Measurements from ENCODE around the gene LZTR1. TPM values are rescaled to one million over a fixed set of nuclear protein-coding genes. Genes with fewer than 3 reads are reported as not detected.
A peak's percentile ranks its signal among the peaks of the same experiment; 100 is the strongest.
"Not testable (repeated sequence)": the region's sequence is repeated elsewhere in the genome, so short reads cannot be mapped to it uniquely, and the experiment has no call there.

LZTR1 gene
- total RNA-seq, 1 experiment from 2014 or later = 23.4 TPM

DNA sequence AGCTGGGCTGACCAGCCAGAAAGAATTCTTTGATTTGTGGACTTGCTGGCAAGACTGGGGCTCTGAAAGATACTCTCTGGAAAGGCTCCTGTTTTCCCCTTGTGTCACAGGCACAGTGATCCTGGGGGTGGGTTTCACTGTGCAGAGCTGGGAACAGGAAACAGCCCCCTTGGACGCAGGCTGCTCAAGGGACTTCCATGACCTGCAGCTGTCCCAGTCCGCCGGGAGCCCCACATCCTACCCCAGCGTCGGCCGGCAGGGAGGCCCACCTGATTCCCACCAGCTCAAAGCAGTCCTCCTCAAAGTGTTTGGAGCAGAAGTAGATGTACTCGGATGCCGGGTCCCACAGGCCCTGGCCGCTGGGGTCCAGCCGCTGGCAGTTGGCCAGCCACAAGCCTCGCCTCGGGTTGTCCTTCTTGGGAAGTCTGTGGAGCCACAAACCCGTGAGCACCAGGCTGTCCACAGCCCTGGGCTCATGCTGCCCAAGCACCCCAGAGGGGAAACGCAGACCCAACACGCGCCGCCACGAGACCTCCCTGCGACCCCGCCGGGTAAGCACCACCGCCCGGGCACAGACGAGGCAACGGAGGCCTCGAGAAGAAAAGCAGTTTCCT, 19.0 kb downstream of the LZTR1 start:
- TF ChIP-seq, protein P1, sequence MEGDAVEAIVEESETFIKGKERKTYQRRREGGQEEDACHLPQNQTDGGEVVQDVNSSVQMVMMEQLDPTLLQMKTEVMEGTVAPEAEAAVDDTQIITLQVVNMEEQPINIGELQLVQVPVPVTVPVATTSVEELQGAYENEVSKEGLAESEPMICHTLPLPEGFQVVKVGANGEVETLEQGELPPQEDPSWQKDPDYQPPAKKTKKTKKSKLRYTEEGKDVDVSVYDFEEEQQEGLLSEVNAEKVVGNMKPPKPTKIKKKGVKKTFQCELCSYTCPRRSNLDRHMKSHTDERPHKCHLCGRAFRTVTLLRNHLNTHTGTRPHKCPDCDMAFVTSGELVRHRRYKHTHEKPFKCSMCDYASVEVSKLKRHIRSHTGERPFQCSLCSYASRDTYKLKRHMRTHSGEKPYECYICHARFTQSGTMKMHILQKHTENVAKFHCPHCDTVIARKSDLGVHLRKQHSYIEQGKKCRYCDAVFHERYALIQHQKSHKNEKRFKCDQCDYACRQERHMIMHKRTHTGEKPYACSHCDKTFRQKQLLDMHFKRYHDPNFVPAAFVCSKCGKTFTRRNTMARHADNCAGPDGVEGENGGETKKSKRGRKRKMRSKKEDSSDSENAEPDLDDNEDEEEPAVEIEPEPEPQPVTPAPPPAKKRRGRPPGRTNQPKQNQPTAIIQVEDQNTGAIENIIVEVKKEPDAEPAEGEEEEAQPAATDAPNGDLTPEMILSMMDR (conservative IDR thresholded peaks at IDR 0.05) = no peak
- no peak for TF ChIP-seq EZH2 (IDR thresholded peaks at IDR 0.05; ENCODE audit: low read depth)
- H3K9me3 ChIP-seq (ENCODE audit: insufficient read depth, low read depth) = no peaks in the 10 kb centered on the region
- H3K4me2 ChIP-seq = peak overlapping the region; percentile 99
- H3K27ac ChIP-seq = peak overlapping the region; percentile 89
- POLR2A ChIA-PET (ENCODE audit: unreplicated experiment) = no interaction called here
- H3K4me1 ChIP-seq (replicated peaks; ENCODE audit: insufficient read depth) = peaks cover 8% of the 10 kb centered on the region
- intact Hi-C loops (cut with micrococcal nuclease; ENCODE audit: unreplicated experiment) = loop anchor here (10.0 kb wide), 1 partner anchor 104 kb away; no protein-coding TSS in a partner anchor
- H3K36me3 ChIP-seq (ENCODE audit: low read depth) = no peaks in the 10 kb centered on the region
- no peak for DNase-seq
- no peaks in the 10 kb centered on the region for H3K9me2 ChIP-seq (ENCODE audit: insufficient read depth)
- CTCF ChIA-PET = interaction anchor here (0.7 kb wide), 1 partner anchor 80 kb away, joined by 4 read pairs; no protein-coding TSS in a partner anchor
- no TSS peak for BruUV-seq (replicated peaks)
- H2AFZ ChIP-seq = peak overlapping the region; percentile 85
- H3F3A ChIP-seq (ENCODE audit: insufficient read depth, low read depth) = peaks cover 8% of the 10 kb centered on the region; the same call in 1 of the 2 replicates
- H4K20me1 ChIP-seq (ENCODE audit: insufficient read depth) = no peaks in the 10 kb centered on the region
- H3K79me2 ChIP-seq (ENCODE audit: low read depth) = peaks cover 27% of the 10 kb centered on the region
- no peaks in the 10 kb centered on the region for H3K27me3 ChIP-seq (ENCODE audit: insufficient read depth, low read depth)
- peak overlapping the region; percentile 89 for H3K4me3 ChIP-seq

DNA sequence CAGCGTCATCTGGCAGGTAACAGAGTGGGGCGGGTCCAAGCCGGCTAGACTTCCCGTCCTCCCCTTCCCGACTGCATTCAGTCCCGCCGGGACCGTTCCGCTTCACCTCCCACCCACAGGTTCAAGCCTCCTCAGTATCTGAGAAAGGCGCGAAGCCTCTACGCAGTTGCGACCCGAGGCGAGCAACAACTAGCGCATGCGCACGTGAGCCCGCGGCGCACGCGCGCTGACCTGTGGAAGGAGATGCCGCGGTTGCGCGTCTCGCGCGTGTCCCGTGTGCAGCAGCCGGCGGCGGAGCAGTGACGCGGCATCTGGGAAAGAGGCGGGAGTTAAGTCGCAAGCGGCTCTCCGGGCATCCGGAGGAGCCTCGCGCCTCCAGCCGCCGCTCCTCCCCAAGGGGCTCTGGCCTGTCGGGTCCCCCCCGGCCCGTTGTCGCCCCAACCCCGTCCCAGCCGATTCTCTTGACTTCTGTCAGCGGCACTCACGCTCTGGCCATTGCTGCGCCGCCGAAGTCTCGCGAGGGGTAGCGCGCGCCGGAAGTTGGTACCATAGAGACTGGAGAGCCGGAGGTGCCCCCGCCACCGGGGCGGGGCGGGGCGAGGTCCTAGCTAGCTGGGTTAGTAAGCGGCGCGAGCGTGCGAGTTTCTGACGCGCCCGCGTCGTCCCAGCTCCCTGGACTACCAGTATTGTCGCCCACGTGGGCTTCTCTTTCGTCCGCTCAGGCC, 19.7 kb downstream of the LZTR1 start, which contains the start of gene THAP7:
Gene THAP7, minus strand, starts transcription at position 518 of the 725 bp plus-strand sequence. Its CDS starts 207 bp downstream, at position 311.
- H3K9me2 ChIP-seq (ENCODE audit: insufficient read depth) = no peaks in the 10 kb centered on the region
- H4K20me1 ChIP-seq (ENCODE audit: insufficient read depth) = no peaks in the 10 kb centered on the region
- peaks cover 8% of the 10 kb centered on the region; the same call in 1 of the 2 replicates for H3F3A ChIP-seq (ENCODE audit: insufficient read depth, low read depth)
- POLR2A ChIA-PET (ENCODE audit: unreplicated experiment) = interaction anchor here (0.6 kb wide), 2 partner anchors 14 to 63 kb away, joined by 3 to 8 read pairs; no protein-coding TSS in a partner anchor
- no peaks in the 10 kb centered on the region for H3K27me3 ChIP-seq (ENCODE audit: insufficient read depth, low read depth)
- peak within 1 kb of the TSS; percentile 85 for H2AFZ ChIP-seq
- no peaks in the 10 kb centered on the region for H3K36me3 ChIP-seq (ENCODE audit: low read depth)
- peaks cover 8% of the 10 kb centered on the region for H3K4me1 ChIP-seq (replicated peaks; ENCODE audit: insufficient read depth)
- intact Hi-C loops (cut with micrococcal nuclease; ENCODE audit: unreplicated experiment) = loop anchor here (1.0 to 10.0 kb wide), 3 partner anchors 19 to 116 kb away; partner anchors contain the start of gene LZTR1
- peak within 1 kb of the TSS; percentile 99 for H3K4me2 ChIP-seq
- peaks cover 27% of the 10 kb centered on the region for H3K79me2 ChIP-seq (ENCODE audit: low read depth)
- BruUV-seq (replicated peaks) = TSS peak; percentile 68
- peak within 1 kb of the TSS; percentile 89 for H3K4me3 ChIP-seq
- peak; percentile 79 to 87 for DNase-seq
- H3K27ac ChIP-seq = peak within 1 kb of the TSS; percentile 89
- TF ChIP-seq, protein P1 (conservative IDR thresholded peaks at IDR 0.05) = no peak
- TF ChIP-seq EZH2 (IDR thresholded peaks at IDR 0.05; ENCODE audit: low read depth) = no peak
- no peaks in the 10 kb centered on the region for H3K9me3 ChIP-seq (ENCODE audit: insufficient read depth, low read depth)
- CTCF ChIA-PET = no interaction called here

DNA sequence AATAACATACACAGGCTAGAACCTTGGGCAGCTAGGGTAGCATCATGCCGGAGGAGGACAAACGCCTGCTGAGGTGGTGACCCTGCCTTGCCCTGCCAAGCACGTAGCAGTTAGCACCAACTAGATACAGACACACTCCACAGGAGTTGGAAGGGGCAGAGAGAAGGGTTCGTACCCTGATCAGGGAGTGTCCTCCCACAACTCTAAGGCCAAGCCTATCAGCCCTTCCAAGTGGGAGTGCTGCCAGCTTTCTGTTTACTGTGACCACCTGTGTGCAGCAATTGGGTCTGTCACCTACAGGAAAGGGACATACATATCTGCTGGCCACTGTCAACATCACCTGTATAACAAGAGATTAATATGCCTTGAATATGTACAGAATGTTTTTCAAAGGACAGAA, 21.7 kb downstream of the LZTR1 start:
- Histone ChIP-seq H3K9me2 (ENCODE audit: insufficient read depth) (no peaks in the 10 kb centered on the region), H3K9me3 (ENCODE audit: insufficient read depth, low read depth) (no peaks in the 10 kb centered on the region), H4K20me1 (ENCODE audit: insufficient read depth) (no peaks in the 10 kb centered on the region), H3F3A (ENCODE audit: insufficient read depth, low read depth) (peaks cover 8% of the 10 kb centered on the region; the same call in 1 of the 2 replicates), H3K79me2 (ENCODE audit: low read depth) (peaks cover 27% of the 10 kb centered on the region), H3K27me3 (ENCODE audit: insufficient read depth, low read depth) (no peaks in the 10 kb centered on the region), H3K27ac (no peak overlapping the region), H3K4me3 (peak overlapping the region; percentile 89; the same call in 1 of the 2 replicates), H2AFZ (no peak overlapping the region), H3K4me2 (peak overlapping the region; percentile 99), H3K4me1 (replicated peaks; ENCODE audit: insufficient read depth) (peaks cover 8% of the 10 kb centered on the region), H3K36me3 (ENCODE audit: low read depth) (no peaks in the 10 kb centered on the region)
- intact Hi-C loops (cut with micrococcal nuclease; ENCODE audit: unreplicated experiment) = loop anchor here (10.0 kb wide), 1 partner anchor 101 kb away; no protein-coding TSS in a partner anchor
- TF ChIP-seq EZH2 (IDR thresholded peaks at IDR 0.05; ENCODE audit: low read depth) = no peak
- TF ChIP-seq, protein P1 (conservative IDR thresholded peaks at IDR 0.05) = no peak
- BruUV-seq (replicated peaks) = no TSS peak
- no peak for DNase-seq
- ChIA-PET POLR2A (ENCODE audit: unreplicated experiment) (interaction anchor here (1.0 kb wide), 1 partner anchor 11 kb away, joined by 4 read pairs; no protein-coding TSS in a partner anchor), CTCF (no interaction called here)

DNA sequence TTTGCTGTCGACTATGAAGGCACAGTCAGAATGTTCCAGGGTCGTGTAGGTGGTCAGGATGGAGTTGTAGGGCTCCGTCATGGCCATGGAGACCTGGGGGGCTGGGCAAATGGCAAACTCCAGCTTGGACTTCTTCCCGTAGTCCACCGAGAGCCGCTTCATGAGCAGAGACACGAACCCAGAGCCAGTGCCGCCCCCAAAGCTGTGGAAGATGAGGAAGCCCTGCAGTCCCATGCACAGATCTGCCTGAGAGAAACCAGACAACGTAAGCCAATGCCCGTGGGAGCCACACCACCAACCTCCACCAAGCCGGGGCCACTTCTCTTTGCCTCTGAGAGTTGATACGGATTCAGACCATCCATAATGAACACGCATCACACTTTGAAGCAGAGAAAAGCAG, 27.1 kb downstream of the LZTR1 start:
- H2AFZ ChIP-seq; DNase-seq; H3K36me3 ChIP-seq (ENCODE audit: low read depth); H3F3A ChIP-seq (ENCODE audit: insufficient read depth, low read depth); H3K4me2 ChIP-seq; H3K27ac ChIP-seq; H3K4me1 ChIP-seq (replicated peaks; ENCODE audit: insufficient read depth); CTCF ChIA-PET; H3K27me3 ChIP-seq (ENCODE audit: insufficient read depth, low read depth); H3K79me2 ChIP-seq (ENCODE audit: low read depth); H3K4me3 ChIP-seq; H3K9me2 ChIP-seq (ENCODE audit: insufficient read depth); BruUV-seq (replicated peaks); H3K9me3 ChIP-seq (ENCODE audit: insufficient read depth, low read depth); POLR2A ChIA-PET (ENCODE audit: unreplicated experiment); H4K20me1 ChIP-seq (ENCODE audit: insufficient read depth): not testable (repeated sequence)
- intact Hi-C loops (cut with micrococcal nuclease; ENCODE audit: unreplicated experiment) = loop anchor here (10.0 kb wide), 1 partner anchor 96 kb away; no protein-coding TSS in a partner anchor

All from PC-9 (cell line).